Activated CD8-positive, alpha-beta T cell treated with anti-CD3 and anti-CD28 coated beads for 36 hours (primary cell): ENCODE data around the gene SH3BGR. TPM values are rescaled to one million over a fixed set of nuclear protein-coding genes. Genes with fewer than 3 reads are reported as not detected.
A peak's percentile ranks its signal among the peaks of the same experiment; 100 is the strongest.

Experiments
- ATAC-seq: fragments of 200-7000 bp; cut with Tn5 transposase; one replicate; pipeline ENCODE4 v1.10.0; 2021; ENCODE audit warnings: mild to moderate bottlenecking, moderate library complexity
- CTCF ChIA-PET: fragments of 350-600 bp; sonication (Branson Sonifier 250); formaldehyde crosslinking; loops from one replicate; lab custom pipeline; 2021; ENCODE audit warnings: antibody characterized with exemption; lab: Charles Lee
- POLR2A ChIA-PET: fragments of 350-600 bp; sonication (Branson Sonifier 250); formaldehyde crosslinking; loops from one replicate; lab custom pipeline; 2021; ENCODE audit warnings: antibody characterized with exemption; lab: Charles Lee
- DNase-seq: peaks from one replicate; pipeline ENCODE4 v3.0.0-alpha.2; 2020
- H3K27ac Mint-ChIP-seq: one replicate; pipeline ENCODE4 v1.8.0; 2021; ENCODE audit warnings: mild to moderate bottlenecking, mixed read lengths
- H3K27me3 Mint-ChIP-seq: one replicate; pipeline ENCODE4 v1.8.0; 2021; ENCODE audit warnings: mixed read lengths
- H3K36me3 Mint-ChIP-seq: one replicate; pipeline ENCODE4 v1.8.0; 2021; ENCODE audit warnings: low read depth, mixed read lengths
- H3K4me1 Mint-ChIP-seq: one replicate; pipeline ENCODE4 v1.8.0; 2021; ENCODE audit warnings: low read depth, mixed read lengths
- H3K4me3 Mint-ChIP-seq: one replicate; pipeline ENCODE4 v1.8.0; 2021; ENCODE audit warnings: mild to moderate bottlenecking, moderate library complexity, mixed read lengths
- H3K9me3 Mint-ChIP-seq: one replicate; pipeline ENCODE4 v1.8.0; 2021; ENCODE audit warnings: mixed read lengths
- CTCF ChIP-seq: fragments of 200-600 bp; IDR thresholded peaks from one replicate; pipeline ENCODE4 v1.8.0; 2022; ENCODE audit warnings: antibody characterized with exemption, mild to moderate bottlenecking
- intact Hi-C: fragments of 100-400 bp; cut with micrococcal nuclease; formaldehyde crosslinking; loops from one replicate; pipeline ENCODE4 v1.10.0; 2022
- total RNA-seq, 2 experiments: library from RNA; stranded (reverse); gene quantifications; one replicate each; pipeline ENCODE4 v1.2.3, GENCODE V29; 2021

Gene SH3BGR
- total RNA-seq, 2 experiments from 2014 or later = 4.5 to 4.8 TPM

GRCh38 chr21:39441502-39442475 lies 10.0 kb upstream of the SH3BGR start:
- peaks cover 9% of the 10 kb centered on the region for H3K4me1 Mint-ChIP-seq
- ATAC-seq (peak; percentile 47), DNase-seq (peak; percentile 46)
- H3K4me3 Mint-ChIP-seq = no peak overlapping the region
- ChIA-PET POLR2A (interaction anchor here (1.4 kb wide), 1 partner anchor 128 kb away, joined by 5 read pairs; no protein-coding TSS in a partner anchor), CTCF (interaction anchor here (0.6 to 3.7 kb wide), 27 partner anchors 8 to 936 kb away, joined by 3 to 31 read pairs (median 4); partner anchors contain the start of gene HMGN1)
- intact Hi-C loops = no loop called here
- H3K9me3 Mint-ChIP-seq = no peaks in the 10 kb centered on the region
- peaks cover 20% of the 10 kb centered on the region for H3K27me3 Mint-ChIP-seq
- peak; percentile 72 for TF ChIP-seq CTCF
- no peak overlapping the region for H3K27ac Mint-ChIP-seq
- H3K36me3 Mint-ChIP-seq = no peaks in the 10 kb centered on the region

GRCh38 chr21:39444421-39445180 lies 7.2 kb upstream of the SH3BGR start:
- CTCF ChIA-PET = interaction anchor here (1.1 to 1.8 kb wide), 3 partner anchors 33 to 64 kb away, joined by 3 to 5 read pairs (median 3); a partner anchor contains a TSS
- peak overlapping the region; percentile 64 for H3K27ac Mint-ChIP-seq
- ATAC-seq (no peak), DNase-seq (peak; percentile 12)
- H3K36me3 Mint-ChIP-seq = no peaks in the 10 kb centered on the region
- intact Hi-C loops = no loop called here
- H3K4me3 Mint-ChIP-seq = peak overlapping the region; percentile 81
- no peak for TF ChIP-seq CTCF
- no peaks in the 10 kb centered on the region for H3K9me3 Mint-ChIP-seq
- peaks cover 9% of the 10 kb centered on the region for H3K4me1 Mint-ChIP-seq
- peaks cover 14% of the 10 kb centered on the region for H3K27me3 Mint-ChIP-seq
- POLR2A ChIA-PET = no interaction called here

GRCh38 chr21:39445321-39446269 lies 6.2 kb upstream of the SH3BGR start, which contains the start of gene LCA5L:
Gene LCA5L (minus strand): TSS chr21:39445778. CDS start chr21:39428493, 17,285 bp downstream.
- POLR2A ChIA-PET = no interaction called here
- no peaks in the 10 kb centered on the region for H3K9me3 Mint-ChIP-seq

More at GRCh38 chr21:39445321-39446269, 6.2 kb upstream of the SH3BGR start, which contains the start of gene LCA5L:
- CTCF ChIA-PET = interaction anchor here (1.1 to 1.8 kb wide), 2 partner anchors 54 to 65 kb away, joined by 3 to 5 read pairs; a partner anchor contains a TSS
- peaks cover 10% of the 10 kb centered on the region for H3K27me3 Mint-ChIP-seq
- intact Hi-C loops = no loop called here
- peaks cover 9% of the 10 kb centered on the region for H3K4me1 Mint-ChIP-seq
- peak within 1 kb of the TSS; percentile 81 for H3K4me3 Mint-ChIP-seq
- ATAC-seq (peak; percentile 94), DNase-seq (peak; percentile 90)
- no peaks in the 10 kb centered on the region for H3K36me3 Mint-ChIP-seq
- TF ChIP-seq CTCF = no peak
- peak within 1 kb of the TSS; percentile 96 for H3K27ac Mint-ChIP-seq
